Measurements from ENCODE around the gene TMEM237.

- TF ChIP-seq POLR2AphosphoS5 (IDR thresholded peaks at IDR 0.05; ENCODE audit: borderline replicate concordance, low read depth, low read length) (no peak), EZH2 (IDR thresholded peaks at IDR 0.05) (no peak)
These were observed 14.8 kb downstream of the TMEM237 start for GRCh38 chr2:201628545-201628944.

Data from SK-N-MC (cell line).